GM12891 (cell line): ENCODE data around the gene TEAD1.

Source experiments
- DNase-seq: peaks from one replicate; pipeline ENCODE4 v3.0.0; 2011; ENCODE audit warnings: low spot score; ENCODE audit not compliant: insufficient read length
- FAIRE-seq: peaks from 2 replicates; lab custom pipeline; 2011; peaks lifted over from hg19 to GRCh38; lab: Jason Lieb, UNC
- PAX5 ChIP-seq: IDR thresholded peaks from 2 replicates; pipeline ENCODE4 v1.6.1; 2011; ENCODE audit warnings: low read length, moderate library complexity, mild to moderate bottlenecking; ENCODE audit not compliant: insufficient read depth, severe bottlenecking
- POLR2A ChIP-seq: IDR thresholded peaks from 2 replicates; pipeline ENCODE4 v1.6.1; 2011; ENCODE audit warnings: low read depth, low read length, control low read depth
- POLR2AphosphoS5 ChIP-seq: IDR thresholded peaks from 2 replicates; pipeline ENCODE4 v1.6.1; 2011; ENCODE audit warnings: low read depth, low read length, control low read depth
- POU2F2 ChIP-seq: IDR thresholded peaks from 2 replicates; pipeline ENCODE4 v1.6.1; 2011; ENCODE audit warnings: low read depth, mild to moderate bottlenecking, control low read depth, low read length, moderate library complexity
- SPI1 ChIP-seq: IDR thresholded peaks from 2 replicates; pipeline ENCODE4 v1.6.1; 2011; ENCODE audit warnings: low read depth, low read length, control low read depth
- TAF1 ChIP-seq: IDR thresholded peaks from 2 replicates; pipeline ENCODE4 v1.6.1; 2011; ENCODE audit warnings: low read depth, low read length, control low read depth

TEAD1 gene

GRCh38 chr11:12966002-12966401 is 291.8 kb downstream of the TEAD1 start:
- TF ChIP-seq PAX5 (no peak), POLR2A (no peak), POU2F2 (no peak), TAF1 (no peak), SPI1 (no peak), POLR2AphosphoS5 (no peak)
- no peak for FAIRE-seq

DNA sequence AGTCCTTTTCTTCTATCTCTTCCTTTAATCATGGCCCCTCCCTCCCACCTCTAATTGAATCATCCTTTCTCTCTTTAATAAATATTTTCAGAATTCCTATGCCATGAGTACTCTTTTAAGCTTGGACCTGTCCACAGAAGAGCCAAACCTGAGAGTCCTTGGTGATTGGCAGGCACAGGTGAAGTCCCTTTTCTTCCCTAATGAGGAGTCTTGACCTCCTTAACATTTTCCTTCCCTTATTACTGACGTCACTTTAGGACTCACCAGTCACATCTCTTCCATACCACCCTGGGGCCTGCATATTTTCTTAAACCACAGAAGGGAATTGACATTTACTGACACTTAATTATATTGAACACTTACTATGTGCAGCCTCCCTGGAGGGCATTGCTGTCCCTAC is 293.9 kb downstream of the TEAD1 start:
- DNase-seq: no peak
- TF ChIP-seq TAF1 (no peak), POLR2AphosphoS5 (no peak), POU2F2 (no peak), POLR2A (no peak), SPI1 (no peak), PAX5 (no peak)
- FAIRE-seq: no peak

More at GRCh38 chr11:12966002-12966401, 291.8 kb downstream of the TEAD1 start:
- no peak for DNase-seq

DNA sequence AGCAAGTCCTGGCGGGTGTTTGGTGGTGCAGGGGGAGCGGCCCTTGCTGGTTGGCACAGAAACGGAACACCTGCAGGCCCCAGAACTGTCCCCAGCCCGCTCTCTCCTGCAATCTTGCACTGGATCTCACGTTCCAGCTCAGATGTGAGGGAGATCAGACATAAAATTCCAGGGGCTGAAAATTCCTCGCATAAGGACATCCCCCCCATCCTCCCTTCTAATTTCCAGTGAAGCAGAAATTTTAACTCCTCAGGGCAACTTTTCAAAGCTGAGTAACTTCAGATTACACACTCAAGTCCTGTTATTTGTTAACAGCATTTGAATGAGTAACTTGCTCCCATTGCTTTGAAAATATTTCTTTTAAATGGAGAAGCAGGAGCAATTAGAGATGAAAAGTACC is 294.6 kb downstream of the TEAD1 start:
- DNase-seq (no peak), FAIRE-seq (no peak)
- no peak for TF ChIP-seq POLR2A
- no peak for TF ChIP-seq SPI1
- TF ChIP-seq POLR2AphosphoS5: no peak
- no peak for TF ChIP-seq POU2F2
- TF ChIP-seq TAF1: no peak
- no peak for TF ChIP-seq PAX5

GRCh38 chr11:12971955-12972354 is 297.7 kb downstream of the TEAD1 start:
- FAIRE-seq: no peak
- DNase-seq: no peak
- TF ChIP-seq POLR2A (no peak), POLR2AphosphoS5 (no peak), PAX5 (no peak), TAF1 (no peak), POU2F2 (no peak), SPI1 (no peak)

GRCh38 chr11:12973528-12974181 is 299.4 kb downstream of the TEAD1 start:
- DNase-seq (no peak), FAIRE-seq (no peak)
- TF ChIP-seq PAX5 (no peak), SPI1 (no peak), TAF1 (no peak), POU2F2 (no peak), POLR2A (no peak), POLR2AphosphoS5 (no peak)

DNA sequence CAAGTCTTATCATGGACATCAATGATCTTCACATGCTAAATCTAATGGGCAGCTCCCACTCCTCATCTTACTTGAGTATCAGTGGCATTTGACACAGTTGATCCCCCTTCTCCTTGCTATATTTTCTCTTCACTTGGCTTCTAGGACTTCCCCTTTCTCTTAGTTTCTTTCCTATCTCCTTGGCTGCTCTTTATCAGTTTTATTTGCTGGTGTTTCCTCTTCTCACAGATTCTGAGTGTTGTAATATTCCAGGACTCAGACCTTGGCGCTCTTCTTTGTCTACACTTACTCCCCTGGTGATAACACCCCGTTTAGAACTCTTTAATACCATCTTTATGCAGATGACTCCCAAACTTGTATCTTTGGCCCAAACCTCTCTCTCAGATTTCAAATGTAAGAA is 301.0 kb downstream of the TEAD1 start:
- no peak for FAIRE-seq

GRCh38 chr11:12979928-12980689 is 305.9 kb downstream of the TEAD1 start:
- DNase-seq: no peak
- no peak for FAIRE-seq
- no peak for TF ChIP-seq TAF1
- TF ChIP-seq POLR2AphosphoS5: no peak
- no peak for TF ChIP-seq POLR2A
- TF ChIP-seq POU2F2: no peak
- TF ChIP-seq SPI1: no peak
- no peak for TF ChIP-seq PAX5

More for the DNA sequence above, 301.0 kb downstream of the TEAD1 start:
- TF ChIP-seq POU2F2 (no peak), SPI1 (no peak), TAF1 (no peak), POLR2A (no peak), PAX5 (no peak), POLR2AphosphoS5 (no peak)
- no peak for DNase-seq

GRCh38 chr11:12981676-12982522 is 307.7 kb downstream of the TEAD1 start:
- TF ChIP-seq PAX5 (no peak), POLR2A (no peak), POLR2AphosphoS5 (no peak), POU2F2 (no peak), SPI1 (no peak), TAF1 (no peak)
- no peak for FAIRE-seq
- DNase-seq: no peak

DNA sequence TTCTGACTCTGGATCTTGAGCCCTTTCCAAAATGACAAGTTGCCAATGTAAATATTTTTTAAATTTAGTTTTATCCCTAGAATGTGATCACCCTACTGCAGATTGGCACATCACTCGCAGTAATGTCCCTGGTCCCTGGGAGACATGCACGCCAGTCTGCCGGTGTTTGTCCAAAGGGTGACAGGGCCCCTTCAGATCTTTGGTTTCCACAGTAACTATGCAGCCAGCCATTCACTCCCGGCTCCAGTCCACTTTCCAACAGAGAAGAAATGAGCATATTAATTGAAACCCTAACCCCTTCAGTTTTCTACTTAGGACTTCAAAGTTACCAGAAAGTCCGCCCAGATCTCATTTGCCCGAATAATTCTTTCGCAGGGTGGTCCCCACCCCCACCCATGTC is 309.1 kb downstream of the TEAD1 start:
- FAIRE-seq (no peak), DNase-seq (no peak)
- no peak for TF ChIP-seq SPI1
- TF ChIP-seq TAF1: no peak
- no peak for TF ChIP-seq PAX5
- TF ChIP-seq POLR2AphosphoS5: no peak
- no peak for TF ChIP-seq POU2F2
- TF ChIP-seq POLR2A: no peak
